Keratinocyte (primary cell): ENCODE data around the gene ZNF839. TPM values are rescaled to one million over a fixed set of nuclear protein-coding genes. Genes with fewer than 3 reads are reported as not detected.

ENCODE experiments used
- DNase-seq: peaks from one replicate; pipeline ENCODE4 v3.0.0-alpha.2; 2011; ENCODE audit warnings: low read depth, missing footprints, low spot score
- FAIRE-seq: peaks from 2 replicates; lab custom pipeline; 2011; peaks lifted over from hg19 to GRCh38; lab: Jason Lieb, UNC
- H2AFZ ChIP-seq: 2 replicates; pipeline ENCODE4 v1.6.0; 2012; ENCODE audit warnings: low read length, control low read depth, inconsistent platforms; ENCODE audit not compliant: control insufficient read depth
- H3K27ac ChIP-seq: 2 replicates; pipeline ENCODE4 v1.5.1; 2011; ENCODE audit warnings: low read length; ENCODE audit not compliant: control insufficient read depth, insufficient read depth
- H3K27me3 ChIP-seq: 3 replicates; pipeline ENCODE4 v1.6.0; 2011; ENCODE audit warnings: low read length; ENCODE audit not compliant: control insufficient read depth, insufficient read depth; ENCODE audit errors: extremely low read depth
- H3K36me3 ChIP-seq, 2 experiments: 2 replicates in 1 of 2; 3 replicates in 1 of 2; pipeline ENCODE4 v1.5.1; 2011; ENCODE audit warnings: low read length in 2 of 2, mild to moderate bottlenecking in 1 of 2; ENCODE audit not compliant: control insufficient read depth in 2 of 2, insufficient read depth in 2 of 2; ENCODE audit errors: extremely low read depth in 1 of 2
- H3K4me1 ChIP-seq: 3 replicates; pipeline ENCODE4 v1.5.1; 2011; ENCODE audit warnings: low read length; ENCODE audit not compliant: control insufficient read depth, insufficient read depth; ENCODE audit errors: extremely low read depth
- H3K4me2 ChIP-seq: 3 replicates; pipeline ENCODE4 v1.6.0; 2011; ENCODE audit warnings: low read depth, low read length; ENCODE audit not compliant: control insufficient read depth, insufficient read depth; ENCODE audit errors: extremely low read depth
- H3K4me3 ChIP-seq, 3 experiments: fragments of 200-600 bp in 1 of 3; sonication (generic) in 1 of 3; 2 replicates in 2 of 3; 3 replicates in 1 of 3; pipeline ENCODE4 v1.5.1; 2011 to 2016; ENCODE audit warnings: low read length in 3 of 3, mild to moderate bottlenecking in 3 of 3, control low read depth in 2 of 3, inconsistent platforms in 1 of 3, low read depth in 1 of 3, mixed read lengths in 1 of 3, mixed run types in 1 of 3, moderate library complexity in 1 of 3; ENCODE audit not compliant: control insufficient read depth in 2 of 3, insufficient read depth in 2 of 3; ENCODE audit errors: extremely low read depth in 1 of 3
- H3K79me2 ChIP-seq: 2 replicates; pipeline ENCODE4 v1.6.0; 2012; ENCODE audit warnings: low read length; ENCODE audit not compliant: control insufficient read depth, insufficient read depth
- H3K9ac ChIP-seq: 3 replicates; pipeline ENCODE4 v1.6.0; 2011; ENCODE audit warnings: low read length; ENCODE audit not compliant: control insufficient read depth, insufficient read depth; ENCODE audit errors: extremely low read depth
- H3K9me1 ChIP-seq: 3 replicates; pipeline ENCODE4 v1.6.0; 2011; ENCODE audit warnings: low read length; ENCODE audit not compliant: control insufficient read depth, insufficient read depth; ENCODE audit errors: extremely low read depth
- H3K9me3 ChIP-seq: 2 replicates; pipeline ENCODE4 v1.5.1; 2012; ENCODE audit warnings: low read depth, low read length; ENCODE audit not compliant: control insufficient read depth
- H4K20me1 ChIP-seq: 3 replicates; pipeline ENCODE4 v1.6.0; 2011; ENCODE audit warnings: low read length; ENCODE audit not compliant: control insufficient read depth, insufficient read depth; ENCODE audit errors: extremely low read depth
- CTCF ChIP-seq, 3 experiments: IDR thresholded peaks in 1 of 3; conservative IDR thresholded peaks in 1 of 3; optimal IDR thresholded peaks in 1 of 3; 2 replicates in 2 of 3; 3 replicates in 1 of 3; pipeline versions ENCODE3 to v1.5.1; 2011; ENCODE audit warnings: low read length in 3 of 3, mild to moderate bottlenecking in 3 of 3, moderate library complexity in 2 of 3, control low read depth in 1 of 3, inconsistent platforms in 1 of 3; ENCODE audit not compliant: insufficient read depth in 2 of 3; ENCODE audit errors: extremely low read depth in 1 of 3
- EZH2 ChIP-seq: IDR thresholded peaks from one replicate; pipeline ENCODE4 v1.6.1; 2012; ENCODE audit warnings: inconsistent platforms, mild to moderate bottlenecking, low read length, moderate library complexity
- dilution Hi-C: fragments of 300-500 bp; cut with MboI; formaldehyde crosslinking; loops from one replicate; pipeline ENCODE4 v1.7.0; 2020; ENCODE audit warnings: low sequenced_read_pairs; ENCODE audit not compliant: extremely low pct_ligation_motif_present
- polyA plus RNA-seq, 5 experiments: library from polyadenylated mRNA; depleted of rRNA in 3 of 5; stranded (reverse) in 3 of 5; stranded (forward) in 1 of 5; unstranded in 1 of 5; fragments of >200 nt; gene quantifications; 1 replicate in 1 of 5; 2 replicates in 3 of 5; 3 replicates in 1 of 5; pipeline versions ENCODE4 v1.2.1 to v1.2.3, GENCODE V29; 2011 to 2012; ENCODE audit warnings: missing spikeins in 2 of 5, low read depth in 1 of 5, low replicate concordance in 1 of 5

The ZNF839 gene
- polyA plus RNA-seq, 1 donor (not counting 4 experiments of a cell fraction or from before 2014, with no cell fraction given): 11.0 TPM

GRCh38 chr14:102342238-102342637 is 22.7 kb downstream of the ZNF839 start:
- DNase-seq: no peak
- Histone ChIP-seq H2AFZ (no peak overlapping the region), H3K79me2 (no peaks in the 10 kb centered on the region), H3K9me3 (no peaks in the 10 kb centered on the region), H3K4me2 (no peak overlapping the region), H3K9me1 (no peaks in the 10 kb centered on the region), H4K20me1 (no peaks in the 10 kb centered on the region), H3K9ac (no peak overlapping the region), H3K27me3 (no peaks in the 10 kb centered on the region), H3K27ac (no peak overlapping the region), H3K4me3 (no peak overlapping the region), H3K36me3 (peaks cover 11 to 15% of the 10 kb centered on the region in 2 experiments), H3K4me1 (no peaks in the 10 kb centered on the region)
- dilution Hi-C loops: no loop called here
- FAIRE-seq: no peak
- TF ChIP-seq EZH2 (no peak), CTCF (optimal IDR thresholded peaks at IDR 0.05 in 1 of 3, IDR thresholded peaks at IDR 0.05 in 1 of 3, conservative IDR thresholded peaks at IDR 0.05 in 1 of 3; ENCODE audit: extremely low read depth in 1 of 3, insufficient read depth in 2 of 3, low read length in 3 of 3) (no peak)

GRCh38 chr14:102344084-102344483 is 24.5 kb downstream of the ZNF839 start:
- dilution Hi-C loops: no loop called here
- TF ChIP-seq CTCF (optimal IDR thresholded peaks at IDR 0.05 in 1 of 3, IDR thresholded peaks at IDR 0.05 in 1 of 3, conservative IDR thresholded peaks at IDR 0.05 in 1 of 3; ENCODE audit: extremely low read depth in 1 of 3, insufficient read depth in 2 of 3, low read length in 3 of 3): no peak
- no peak for TF ChIP-seq EZH2
- H3K36me3 ChIP-seq: peaks cover 17 to 20% of the 10 kb centered on the region in 2 experiments
- no peaks in the 10 kb centered on the region for H4K20me1 ChIP-seq
- no peak overlapping the region for H3K9ac ChIP-seq
- H3K4me2 ChIP-seq: no peak overlapping the region
- H3K4me3 ChIP-seq: no peak overlapping the region
- H3K27ac ChIP-seq: no peak overlapping the region
- H3K79me2 ChIP-seq: no peaks in the 10 kb centered on the region
- H3K9me1 ChIP-seq: no peaks in the 10 kb centered on the region
- no peak for DNase-seq
- H2AFZ ChIP-seq: no peak overlapping the region
- FAIRE-seq: no peak
- H3K9me3 ChIP-seq: no peaks in the 10 kb centered on the region
- H3K4me1 ChIP-seq: no peaks in the 10 kb centered on the region
- H3K27me3 ChIP-seq: no peaks in the 10 kb centered on the region
